HG02623 (cell line): ENCODE results near the gene GTPBP6.
"Not testable (repeated sequence)": the region's sequence is repeated elsewhere in the genome, so short reads cannot be mapped to it uniquely, and the experiment has no call there.

Experiments used
- ATAC-seq: cut with Tn5 transposase; IDR thresholded peaks from one replicate; pipeline ENCODE4 v1.9.1; 2021; ENCODE audit warnings: moderate library complexity; ENCODE audit not compliant: unreplicated experiment

GTPBP6 gene

DNA sequence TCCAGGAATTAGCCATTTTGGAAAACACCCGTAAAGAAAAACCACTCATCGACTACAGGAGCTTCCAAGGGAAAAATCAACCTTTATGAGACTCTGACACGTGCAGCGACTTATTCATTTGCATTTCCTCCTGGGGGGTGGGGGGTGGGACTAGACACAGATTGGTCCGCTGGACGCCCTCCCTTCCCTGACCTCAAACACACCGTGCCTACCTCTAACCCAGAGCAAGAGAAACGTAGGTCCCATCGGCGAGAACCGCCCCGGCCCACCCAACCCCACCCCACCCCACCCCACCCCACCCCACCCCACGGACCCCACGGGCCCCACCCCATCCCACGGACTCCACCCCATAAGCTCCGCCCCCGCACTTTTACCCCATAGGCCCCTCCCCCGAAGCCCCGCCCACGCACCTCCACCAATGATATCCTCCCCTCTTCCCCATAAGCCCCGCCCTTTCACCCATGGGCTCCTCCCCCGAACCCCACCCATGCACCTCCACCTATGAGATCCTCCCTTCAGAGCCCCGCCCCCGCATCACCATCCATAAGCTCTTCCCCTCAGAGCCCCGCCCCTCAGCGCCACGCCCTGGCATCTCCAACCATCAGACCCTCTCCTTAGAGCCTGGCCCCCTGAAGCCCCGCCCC is 1.1 kb downstream of the GTPBP6 start:
- no peak for ATAC-seq

DNA sequence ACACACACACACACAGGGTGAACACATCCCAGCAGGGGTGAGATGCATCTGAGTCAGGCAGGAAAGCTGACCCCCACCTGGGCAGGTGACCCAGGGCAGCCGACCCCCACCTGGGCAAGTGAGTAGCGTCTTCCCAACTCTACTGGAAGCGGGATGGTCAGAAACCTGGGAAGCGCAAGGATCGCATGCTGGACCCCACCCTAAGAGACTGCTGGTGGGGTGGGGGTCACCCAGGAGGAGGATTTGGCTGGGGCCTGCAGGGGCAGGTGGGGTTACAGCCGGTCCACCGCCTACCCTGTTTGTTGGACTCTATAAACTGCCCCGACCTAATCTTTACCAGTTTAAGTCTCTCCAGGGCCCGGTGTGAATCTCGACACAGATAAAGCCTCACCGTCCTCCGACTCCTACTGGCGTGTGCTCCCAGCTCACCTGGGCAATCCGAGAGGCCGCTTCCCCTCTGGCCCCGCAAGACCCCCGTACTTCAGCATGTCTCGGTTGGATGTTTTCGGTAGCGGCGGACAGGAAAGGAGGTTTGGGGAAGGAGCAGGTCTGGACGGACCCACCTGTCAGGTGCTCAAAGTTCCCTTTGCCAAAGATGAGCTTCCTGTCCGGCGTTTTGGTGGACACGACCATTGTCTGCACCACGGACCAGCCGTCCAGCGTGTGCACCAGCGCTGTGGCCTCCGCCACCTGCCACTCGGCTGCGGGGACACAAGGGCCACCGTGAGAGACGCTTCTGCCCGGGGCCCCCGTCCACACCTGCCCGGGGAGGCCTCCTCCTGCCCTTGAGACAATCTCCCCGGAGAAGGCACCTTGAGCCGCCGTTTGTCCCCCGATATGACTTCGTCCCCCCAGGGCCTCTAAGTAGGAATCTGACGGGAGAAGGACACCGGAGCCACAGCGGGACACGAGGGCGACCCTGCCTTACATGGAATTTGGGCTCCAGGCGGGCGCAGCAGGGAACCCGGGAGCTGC is 2.0 kb downstream of the GTPBP6 start:
- no peak for ATAC-seq

DNA sequence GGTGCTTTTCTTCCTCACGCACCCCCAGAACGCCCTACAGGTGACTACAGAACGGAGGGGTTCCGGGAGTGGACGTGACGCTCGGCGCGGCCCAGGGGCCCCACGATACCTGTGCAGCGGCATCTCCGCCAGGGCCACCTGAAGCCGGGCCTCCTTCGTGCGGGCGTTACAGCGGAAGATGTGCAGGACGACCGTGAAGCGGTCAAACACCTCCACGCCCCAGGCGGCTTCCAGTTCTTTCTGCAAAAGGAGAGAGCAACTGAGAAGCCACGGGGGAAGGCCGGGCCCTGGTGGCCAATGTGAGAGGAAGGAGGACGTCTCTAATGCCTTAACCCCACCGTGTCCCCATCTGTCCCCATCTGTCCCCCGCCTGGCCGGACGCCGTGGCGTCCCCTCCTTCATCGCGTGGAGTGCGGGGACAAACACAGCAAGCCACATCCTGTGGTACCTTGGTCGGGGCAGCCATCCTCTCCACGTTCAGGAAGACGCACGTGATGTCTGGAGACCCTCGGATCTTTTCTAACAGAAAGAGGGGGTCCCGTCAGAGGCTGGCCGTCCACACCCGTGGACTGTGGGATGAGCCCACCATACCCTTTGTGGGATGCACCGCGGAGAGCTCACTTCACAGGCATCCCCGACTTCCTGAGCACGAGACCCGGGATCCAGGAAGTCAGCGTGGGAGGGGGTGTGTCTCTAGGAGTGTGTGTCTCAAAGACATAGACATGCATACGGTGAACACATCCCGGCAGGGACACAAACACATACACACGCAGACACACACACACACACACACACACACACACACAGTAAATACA is 3.6 kb downstream of the GTPBP6 start:
- no peak for ATAC-seq

- ATAC-seq: no peak
Observed at GRCh38 chrX:314049-314448, 4.5 kb downstream of the GTPBP6 start.

DNA sequence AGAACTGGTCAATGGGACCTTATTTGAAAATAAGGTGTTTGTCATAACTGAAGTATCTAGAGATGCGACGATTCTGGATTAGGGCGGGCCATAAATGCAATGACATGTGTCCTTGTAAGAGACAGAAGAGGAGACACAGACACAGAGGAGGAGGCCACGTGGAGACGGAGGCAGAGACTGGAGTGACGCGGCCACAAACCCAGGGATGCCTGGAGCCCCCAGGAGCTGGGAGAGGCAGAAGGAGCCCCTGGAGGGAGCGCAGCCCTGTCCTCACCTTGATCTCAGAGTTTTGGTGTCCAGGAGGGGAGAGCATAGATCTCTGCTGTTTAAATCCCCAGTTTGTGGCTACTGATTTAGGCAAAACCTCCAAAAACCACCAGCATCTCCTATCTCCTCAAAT is 5.0 kb downstream of the GTPBP6 start:
- ATAC-seq: no peak

GRCh38 chrX:312621-313331 is 5.8 kb downstream of the GTPBP6 start:
- ATAC-seq: no peak

- ATAC-seq: no peak
Observed at GRCh38 chrX:311156-312129, 7.2 kb downstream of the GTPBP6 start.

DNA sequence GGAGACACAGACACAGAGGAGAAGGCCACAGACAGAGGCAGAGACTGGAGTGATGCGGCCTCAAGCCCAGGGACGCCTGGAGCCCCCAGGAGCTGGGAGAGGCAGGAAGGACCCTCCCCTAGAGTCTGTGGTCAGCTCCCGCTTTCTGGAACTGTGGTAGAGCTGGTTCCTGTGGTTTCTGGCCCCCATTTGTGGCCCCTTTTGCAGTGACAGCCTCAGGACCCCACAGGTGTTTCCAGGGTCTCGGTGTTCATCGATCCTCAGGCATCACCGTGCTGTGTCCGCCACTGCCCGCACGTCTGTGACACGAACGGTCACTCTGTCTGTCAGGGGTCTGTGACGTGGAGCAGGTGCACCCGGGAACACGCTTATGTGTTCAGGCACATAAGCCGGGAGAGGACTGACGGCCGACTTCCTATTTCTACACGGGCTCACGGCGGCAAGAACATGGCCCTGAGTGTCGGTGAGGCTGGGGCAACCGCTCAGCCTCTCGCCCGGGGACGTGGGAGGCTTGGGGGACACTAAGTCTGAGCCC is 7.9 kb downstream of the GTPBP6 start:
- ATAC-seq: no peak

DNA sequence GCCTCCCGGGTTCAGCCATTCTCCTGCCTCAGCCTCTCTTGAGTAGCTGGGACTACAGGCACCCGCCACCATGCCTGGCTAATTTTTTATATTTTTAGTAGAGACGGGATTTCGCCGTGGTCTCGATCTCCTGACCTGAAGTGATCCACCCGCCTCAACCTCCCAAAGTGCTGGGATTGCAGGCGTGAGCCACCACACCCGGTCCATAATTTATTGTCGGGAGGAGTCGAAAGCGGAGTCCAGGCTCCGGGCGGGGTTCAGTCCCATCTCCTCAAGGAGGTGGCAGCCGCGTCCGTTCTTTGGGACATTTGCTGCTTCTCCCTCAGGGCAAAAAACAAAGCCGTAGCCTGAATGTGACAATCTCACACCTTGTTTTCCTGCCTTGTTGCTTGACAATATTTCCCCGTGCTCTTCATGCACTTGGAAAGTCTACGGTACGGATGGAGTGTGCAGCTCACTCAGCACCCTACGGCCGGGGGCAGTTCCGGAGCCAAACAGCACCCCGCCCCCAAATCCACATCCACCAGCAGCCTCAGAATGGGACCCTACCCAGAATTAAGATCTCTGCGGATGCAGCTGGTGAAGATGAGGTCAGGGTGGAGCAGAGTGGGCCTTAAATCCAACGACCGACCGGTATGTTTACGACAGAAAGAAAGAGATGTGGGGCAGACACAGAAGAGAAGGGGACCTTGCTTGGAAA is 9.6 kb downstream of the GTPBP6 start:
- no peak for ATAC-seq

DNA sequence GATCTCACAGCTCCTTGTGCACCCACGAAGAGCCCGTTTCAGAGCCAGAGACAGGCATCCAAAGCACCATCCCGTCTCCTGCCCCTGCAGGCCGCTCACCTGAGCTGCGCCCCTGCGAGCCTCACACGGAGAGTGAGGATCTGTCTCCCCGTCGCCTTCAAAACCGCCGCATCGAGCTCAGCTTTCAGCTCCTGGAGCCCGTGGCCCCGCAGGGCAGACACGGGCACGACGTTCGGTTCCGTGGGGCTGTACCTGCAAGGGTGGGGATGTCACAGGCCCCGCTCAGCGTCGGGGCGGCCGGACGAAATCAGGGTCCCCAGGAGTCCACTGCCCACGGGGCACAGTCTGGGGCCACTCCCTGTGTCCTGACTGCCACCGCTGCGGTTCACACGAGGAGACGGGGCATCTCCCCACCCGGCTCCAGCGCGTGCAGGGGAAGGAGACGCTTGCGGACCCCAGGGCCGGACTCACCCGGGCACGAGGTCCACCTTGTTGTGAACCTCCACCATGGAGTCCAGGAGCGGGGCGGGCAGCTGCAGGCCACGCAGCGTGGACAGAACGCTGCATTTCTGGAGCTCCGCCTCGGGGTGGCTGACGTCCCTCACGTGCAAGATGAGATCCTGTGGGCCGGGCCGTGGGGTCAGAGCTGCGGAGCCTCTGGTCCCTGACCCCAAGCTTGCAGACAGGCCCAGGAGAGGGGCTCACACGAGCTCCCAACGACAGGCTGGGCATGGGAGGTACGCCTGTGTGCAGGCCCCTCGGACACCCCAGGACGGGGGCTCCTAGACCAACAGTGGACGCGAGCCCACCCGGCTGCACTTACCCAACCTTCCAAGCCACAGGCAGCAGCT is 11.1 kb downstream of the GTPBP6 start:
- no peak for ATAC-seq

- not testable (repeated sequence) for ATAC-seq
Observed at GRCh38 chrX:306614-307251, 11.9 kb downstream of the GTPBP6 start.

- not testable (repeated sequence) for ATAC-seq
Observed at GRCh38 chrX:305781-306613, 12.6 kb downstream of the GTPBP6 start.

GRCh38 chrX:302975-303374 is 15.6 kb downstream of the GTPBP6 start:
- no peak for ATAC-seq

DNA sequence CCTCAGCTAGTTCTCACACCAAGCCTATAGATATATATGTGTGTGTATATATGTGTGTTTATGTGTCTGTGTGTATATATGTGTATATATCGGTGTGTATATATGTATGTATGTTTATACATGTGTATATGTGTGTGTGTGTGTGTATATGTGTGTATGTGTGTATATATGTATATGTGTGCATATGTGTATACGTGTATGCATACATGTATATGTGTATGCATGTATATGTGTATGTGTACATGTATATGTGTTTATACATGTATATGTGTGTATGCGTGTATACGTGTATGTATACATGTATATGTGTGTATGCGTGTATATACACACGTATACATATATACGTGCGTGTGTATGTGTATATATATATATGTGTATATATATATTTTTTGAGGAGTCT is 18.3 kb downstream of the GTPBP6 start:
- no peak for ATAC-seq

GRCh38 chrX:298993-299392 is 19.6 kb downstream of the GTPBP6 start:
- ATAC-seq: no peak

- ATAC-seq: no peak
Observed at GRCh38 chrX:295136-295535, 23.5 kb downstream of the GTPBP6 start.
